C4-2B (cell line): ENCODE data around the gene FGF18.

ENCODE experiments used
- H3K27ac ChIP-seq: fragments of 450-650 bp; 2 replicates; pipeline ENCODE4 v1.5.1; 2017
- ZFX ChIP-seq: fragments of 450-650 bp; IDR thresholded peaks from 2 replicates; pipeline ENCODE4 v1.6.1; 2017
- TF ChIP-seq, protein P1 (sequence below): fragments of 450-650 bp; conservative IDR thresholded peaks from 2 replicates; pipeline ENCODE4 v1.5.1; 2017; ENCODE audit warnings: mild to moderate bottlenecking

FGF18 gene

DNA sequence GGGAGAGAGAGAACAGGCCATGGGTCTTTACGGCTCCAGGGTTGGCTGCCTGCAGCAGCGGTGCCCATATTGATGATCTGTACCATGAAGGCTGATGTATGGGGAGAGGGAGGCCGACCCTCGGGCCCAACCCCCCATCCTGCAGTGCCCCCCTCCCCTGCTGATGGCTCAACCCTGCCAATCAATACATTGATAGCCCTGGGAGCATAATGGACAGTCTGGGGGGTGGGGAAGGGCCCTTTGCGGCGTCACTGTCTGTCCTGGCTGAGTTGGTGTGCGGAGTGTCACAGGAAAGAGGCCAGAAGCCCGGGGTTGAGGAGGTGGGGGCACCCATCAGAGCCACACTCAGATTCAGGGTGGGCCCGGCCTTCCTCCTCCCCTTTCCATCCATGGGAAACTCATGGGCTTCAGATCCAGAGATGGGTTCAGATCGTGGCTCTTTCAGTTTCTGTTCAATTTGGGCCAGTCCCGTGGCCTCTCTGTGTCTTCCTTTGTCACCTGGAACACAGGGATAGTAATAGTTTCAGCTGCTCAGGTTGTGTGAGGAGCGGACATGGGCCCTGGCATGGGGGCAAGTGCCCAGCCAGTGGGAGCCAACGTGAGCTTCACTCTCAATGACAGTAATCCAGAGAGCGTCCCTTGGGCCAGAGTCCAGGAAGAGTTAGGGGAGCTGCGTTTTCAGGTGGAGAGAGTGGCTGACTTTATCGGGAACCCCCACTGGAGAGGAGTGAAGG, 9.5 kb downstream of the FGF18 start:
- no peak overlapping the region for H3K27ac ChIP-seq
- no peak for TF ChIP-seq ZFX
- TF ChIP-seq, protein P1, sequence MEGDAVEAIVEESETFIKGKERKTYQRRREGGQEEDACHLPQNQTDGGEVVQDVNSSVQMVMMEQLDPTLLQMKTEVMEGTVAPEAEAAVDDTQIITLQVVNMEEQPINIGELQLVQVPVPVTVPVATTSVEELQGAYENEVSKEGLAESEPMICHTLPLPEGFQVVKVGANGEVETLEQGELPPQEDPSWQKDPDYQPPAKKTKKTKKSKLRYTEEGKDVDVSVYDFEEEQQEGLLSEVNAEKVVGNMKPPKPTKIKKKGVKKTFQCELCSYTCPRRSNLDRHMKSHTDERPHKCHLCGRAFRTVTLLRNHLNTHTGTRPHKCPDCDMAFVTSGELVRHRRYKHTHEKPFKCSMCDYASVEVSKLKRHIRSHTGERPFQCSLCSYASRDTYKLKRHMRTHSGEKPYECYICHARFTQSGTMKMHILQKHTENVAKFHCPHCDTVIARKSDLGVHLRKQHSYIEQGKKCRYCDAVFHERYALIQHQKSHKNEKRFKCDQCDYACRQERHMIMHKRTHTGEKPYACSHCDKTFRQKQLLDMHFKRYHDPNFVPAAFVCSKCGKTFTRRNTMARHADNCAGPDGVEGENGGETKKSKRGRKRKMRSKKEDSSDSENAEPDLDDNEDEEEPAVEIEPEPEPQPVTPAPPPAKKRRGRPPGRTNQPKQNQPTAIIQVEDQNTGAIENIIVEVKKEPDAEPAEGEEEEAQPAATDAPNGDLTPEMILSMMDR: no peak

DNA sequence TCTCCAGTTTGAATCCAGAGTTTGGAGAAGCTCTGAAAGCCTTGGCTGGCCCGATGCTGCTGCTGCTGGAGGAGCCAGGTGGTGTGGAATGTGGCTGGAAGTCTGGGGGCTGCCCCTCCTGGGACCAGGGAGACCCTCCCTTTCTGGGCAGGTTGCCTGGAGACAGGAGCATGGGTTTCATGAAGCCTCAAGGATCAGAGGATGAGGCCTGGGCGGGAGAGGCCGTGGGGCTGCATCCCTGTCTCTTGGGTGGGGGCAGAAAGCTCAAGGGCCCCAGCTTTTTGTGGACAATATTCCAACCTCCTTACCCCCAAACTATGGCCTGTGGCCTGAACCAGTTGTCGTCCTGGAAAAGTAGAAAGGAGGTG, 10.1 kb downstream of the FGF18 start:
- TF ChIP-seq, protein P1: no peak
- TF ChIP-seq ZFX: no peak
- no peak overlapping the region for H3K27ac ChIP-seq

DNA sequence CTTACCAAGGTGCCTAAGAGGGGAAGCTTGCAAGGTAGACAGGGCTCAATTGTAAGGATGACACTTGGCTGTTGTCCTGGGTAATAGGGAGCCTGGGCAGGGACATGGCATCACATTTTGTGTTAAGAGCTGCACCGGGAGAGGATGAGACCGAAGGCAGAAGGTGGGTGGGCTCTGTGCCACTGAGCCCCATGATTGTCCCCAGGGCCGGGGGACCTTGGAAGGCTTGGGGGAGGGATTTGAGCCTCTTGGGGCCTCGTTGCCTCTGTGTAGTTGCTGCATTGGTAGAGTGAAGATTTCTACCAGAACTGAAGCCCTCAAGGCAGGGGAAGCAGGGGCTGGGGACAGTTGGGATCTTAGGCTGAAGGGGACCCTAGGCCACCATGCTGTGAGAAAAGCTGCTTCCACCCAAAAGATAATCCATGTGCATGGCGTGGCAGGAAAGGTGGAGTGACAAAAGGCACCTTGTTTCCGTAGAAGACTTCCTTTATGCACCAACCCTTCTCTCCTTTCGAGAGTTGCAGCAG, 11.9 kb downstream of the FGF18 start:
- H3K27ac ChIP-seq: no peak overlapping the region
- TF ChIP-seq, protein P1: no peak
- no peak for TF ChIP-seq ZFX

DNA sequence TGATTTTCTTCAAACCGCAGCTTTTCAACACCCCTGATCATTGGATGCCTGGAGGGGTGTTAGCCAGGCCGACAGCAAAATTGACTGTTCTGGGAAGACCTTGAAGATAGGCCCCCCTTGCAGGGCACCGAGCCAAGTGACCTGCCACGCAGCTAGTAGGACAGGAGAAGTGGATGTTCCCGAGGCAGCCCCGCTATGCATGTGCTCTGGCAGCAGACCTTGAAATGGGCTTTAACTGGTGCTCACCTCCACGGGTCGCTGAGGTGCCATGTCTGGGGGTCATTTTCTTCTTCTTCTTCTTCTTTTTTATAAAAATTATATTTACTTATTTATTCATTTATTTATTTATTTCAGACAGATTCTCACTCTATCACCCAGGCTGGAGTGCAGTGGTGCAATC, 12.6 kb downstream of the FGF18 start:
- H3K27ac ChIP-seq: no peak overlapping the region
- TF ChIP-seq ZFX: no peak
- TF ChIP-seq, protein P1: no peak

DNA sequence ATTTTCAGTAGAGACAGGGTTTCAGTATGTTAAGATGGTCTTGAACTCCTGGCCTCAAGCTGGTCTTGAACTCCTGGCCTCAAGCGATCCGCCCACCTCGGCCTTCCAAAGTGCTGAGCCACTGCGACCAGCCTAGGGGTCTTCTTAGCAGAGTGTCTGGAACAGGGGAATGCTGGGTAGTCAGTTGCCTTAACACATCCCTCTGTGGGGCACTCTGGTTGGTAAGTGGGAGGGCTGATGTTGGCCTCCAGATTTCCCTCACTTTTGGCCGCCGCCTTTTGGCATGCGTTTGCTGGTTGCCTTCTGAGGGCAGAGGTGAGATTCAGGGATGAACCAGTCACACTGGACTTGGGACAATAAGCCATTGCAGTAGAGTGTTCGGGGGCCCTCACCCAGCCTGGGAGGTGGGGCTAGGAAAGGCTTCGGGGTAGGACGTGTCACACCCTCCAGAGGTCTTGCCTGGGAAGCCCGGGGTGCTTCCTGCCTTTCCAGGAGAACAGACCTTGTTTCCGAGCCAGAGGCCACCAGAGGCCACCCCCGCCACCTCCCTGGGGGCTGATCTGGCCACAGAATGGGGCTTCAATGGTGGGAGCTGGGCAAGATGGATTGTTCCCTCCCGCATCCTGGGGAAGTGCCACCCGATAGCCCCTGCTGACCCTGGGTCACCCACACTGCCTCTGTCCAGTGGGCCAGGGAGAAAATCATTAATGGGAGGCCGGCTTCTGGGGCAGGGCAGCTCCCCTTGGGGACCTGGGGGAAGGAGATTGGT, 13.3 kb downstream of the FGF18 start:
- no peak overlapping the region for H3K27ac ChIP-seq
- no peak for TF ChIP-seq ZFX
- TF ChIP-seq, protein P1: no peak

DNA sequence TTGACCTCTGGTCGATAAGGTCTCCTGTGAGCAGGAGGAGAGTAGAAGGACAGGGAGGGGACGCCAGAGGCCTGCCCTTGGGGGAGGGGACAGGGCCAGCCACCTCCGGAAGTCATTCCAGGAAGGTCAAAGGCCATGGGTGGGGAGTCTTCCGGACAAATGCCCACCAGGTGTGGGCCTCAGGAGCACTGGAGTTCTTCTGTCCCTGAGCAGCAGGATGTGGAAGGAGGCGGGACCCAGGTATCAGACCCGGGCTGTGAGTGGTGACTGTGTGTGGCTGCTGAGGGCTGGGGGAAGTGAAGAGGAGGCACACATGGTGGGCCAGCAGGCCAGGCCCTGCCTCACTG, 13.9 kb downstream of the FGF18 start:
- no peak overlapping the region for H3K27ac ChIP-seq
- TF ChIP-seq, protein P1: no peak

DNA sequence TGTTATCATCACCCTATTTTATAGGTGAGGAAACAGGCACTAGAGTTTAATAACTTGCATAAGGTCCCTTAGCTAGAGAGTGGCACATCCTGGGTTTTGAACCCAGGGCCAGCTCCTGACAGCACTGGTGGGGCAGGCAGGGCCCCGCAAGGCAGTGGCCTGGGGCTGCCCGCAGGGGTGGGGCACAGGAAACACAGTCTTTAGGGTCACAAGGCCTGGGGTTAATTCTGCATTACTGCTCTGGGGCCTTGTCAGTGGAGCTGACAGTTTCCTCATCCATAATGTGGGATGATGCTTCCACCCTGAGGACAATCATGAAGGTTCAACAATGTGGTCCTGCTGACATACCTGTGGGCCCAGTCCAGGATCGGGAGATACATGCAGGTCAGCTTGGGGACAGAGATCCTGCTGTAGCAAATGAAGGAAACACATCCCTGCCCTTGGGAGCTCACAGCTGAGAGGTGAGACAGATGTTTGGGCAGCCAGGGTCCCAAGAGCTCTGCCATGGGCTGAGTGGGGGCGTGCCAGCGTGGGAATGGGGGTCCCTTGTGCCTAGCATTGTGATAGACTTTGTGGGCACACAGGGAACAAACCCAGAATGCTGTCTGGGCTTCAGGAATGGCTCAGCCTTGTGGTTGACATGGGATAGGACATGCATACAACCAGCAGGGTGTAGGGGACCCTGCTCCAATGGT, 14.7 kb downstream of the FGF18 start:
- TF ChIP-seq, protein P1: no peak
- TF ChIP-seq ZFX: no peak
- no peak overlapping the region for H3K27ac ChIP-seq
